ENCODE results near the gene VAV2. TPM values are rescaled to one million over a fixed set of nuclear protein-coding genes. Genes with fewer than 3 reads are reported as not detected.
A peak's percentile ranks its signal among the peaks of the same experiment; 100 is the strongest.

The VAV2 gene
- polyA plus RNA-seq, 1 donor = 17.3 TPM

- no peak for DNase-seq
Measured at GRCh38 chr9:133951265-133951664, 40.9 kb downstream of the VAV2 start.

GRCh38 chr9:133950629-133951111 lies 41.5 kb downstream of the VAV2 start:
- peak; percentile 58 for DNase-seq

- no peak for DNase-seq
Measured at GRCh38 chr9:133950192-133950591, 41.9 kb downstream of the VAV2 start.

- DNase-seq = no peak
Measured at GRCh38 chr9:133949486-133950061, 42.5 kb downstream of the VAV2 start.

GRCh38 chr9:133948561-133949485 lies 43.3 kb downstream of the VAV2 start:
- no peak for DNase-seq

- no peak for DNase-seq
Measured at GRCh38 chr9:133948131-133948530, 44.0 kb downstream of the VAV2 start.

GRCh38 chr9:133946840-133947486 lies 45.2 kb downstream of the VAV2 start:
- no peak for DNase-seq

- DNase-seq = no peak
Measured at GRCh38 chr9:133945977-133946753, 46.0 kb downstream of the VAV2 start.

GRCh38 chr9:133945314-133945975 lies 46.7 kb downstream of the VAV2 start:
- no peak for DNase-seq

GRCh38 chr9:133944746-133945135 lies 47.4 kb downstream of the VAV2 start:
- no peak for DNase-seq

- DNase-seq = no peak
Measured at GRCh38 chr9:133943781-133944745, 48.1 kb downstream of the VAV2 start.

- no peak for DNase-seq
Measured at GRCh38 chr9:133943036-133943780, 48.9 kb downstream of the VAV2 start.

GRCh38 chr9:133942206-133942975 lies 49.7 kb downstream of the VAV2 start:
- DNase-seq = no peak

- no peak for DNase-seq
Measured at GRCh38 chr9:133939845-133940244, 52.3 kb downstream of the VAV2 start.

- DNase-seq = no peak
Measured at GRCh38 chr9:133939171-133939785, 52.8 kb downstream of the VAV2 start.

GRCh38 chr9:133938753-133939152 lies 53.4 kb downstream of the VAV2 start:
- no peak for DNase-seq

- no peak for DNase-seq
Measured at GRCh38 chr9:133938086-133938485, 54.0 kb downstream of the VAV2 start.

- no peak for DNase-seq
Measured at GRCh38 chr9:133937120-133937519, 55.0 kb downstream of the VAV2 start.

All from hindlimb muscle (tissue), 1 donor.